HG03039 (cell line): ENCODE measurements around the gene PDGFRA.
"Not testable (repeated sequence)": the region's sequence is repeated elsewhere in the genome, so short reads cannot be mapped to it uniquely, and the experiment has no call there.

Source experiments
- ATAC-seq: cut with Tn5 transposase; IDR thresholded peaks from one replicate; pipeline ENCODE4 v1.9.1; 2021; ENCODE audit warnings: mild to moderate bottlenecking, moderate library complexity; ENCODE audit not compliant: unreplicated experiment

The PDGFRA gene

GRCh38 chr4:54227256-54228055 is 1.6 kb upstream of the PDGFRA start:
- no peak for ATAC-seq

DNA sequence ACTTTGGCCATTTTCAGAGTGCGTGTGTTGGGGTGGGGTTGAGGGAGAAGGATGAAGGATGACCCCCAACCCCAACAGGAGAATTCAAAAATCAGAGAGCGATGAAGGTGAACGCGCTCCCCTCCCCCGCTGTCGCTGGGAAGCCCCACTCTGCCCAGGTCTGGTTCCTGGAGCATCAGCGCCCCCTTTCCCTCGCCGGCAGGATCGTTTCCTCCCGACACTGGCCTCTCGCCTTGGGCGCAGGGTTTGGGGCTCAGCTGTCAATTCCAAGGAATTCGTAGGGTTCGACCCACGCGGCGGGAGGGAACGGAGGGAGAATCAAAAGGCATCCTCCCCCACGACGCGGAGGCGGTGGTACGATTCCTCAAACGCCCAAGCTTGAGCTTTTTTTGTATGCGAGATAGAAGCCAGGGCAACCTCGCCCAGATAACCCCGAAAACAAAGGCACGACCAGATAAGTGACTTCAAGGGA is 1.0 kb upstream of the PDGFRA start:
- ATAC-seq = no peak

GRCh38 chr4:54228546-54228945 is 547 bp upstream of the PDGFRA start:
- ATAC-seq = no peak

DNA sequence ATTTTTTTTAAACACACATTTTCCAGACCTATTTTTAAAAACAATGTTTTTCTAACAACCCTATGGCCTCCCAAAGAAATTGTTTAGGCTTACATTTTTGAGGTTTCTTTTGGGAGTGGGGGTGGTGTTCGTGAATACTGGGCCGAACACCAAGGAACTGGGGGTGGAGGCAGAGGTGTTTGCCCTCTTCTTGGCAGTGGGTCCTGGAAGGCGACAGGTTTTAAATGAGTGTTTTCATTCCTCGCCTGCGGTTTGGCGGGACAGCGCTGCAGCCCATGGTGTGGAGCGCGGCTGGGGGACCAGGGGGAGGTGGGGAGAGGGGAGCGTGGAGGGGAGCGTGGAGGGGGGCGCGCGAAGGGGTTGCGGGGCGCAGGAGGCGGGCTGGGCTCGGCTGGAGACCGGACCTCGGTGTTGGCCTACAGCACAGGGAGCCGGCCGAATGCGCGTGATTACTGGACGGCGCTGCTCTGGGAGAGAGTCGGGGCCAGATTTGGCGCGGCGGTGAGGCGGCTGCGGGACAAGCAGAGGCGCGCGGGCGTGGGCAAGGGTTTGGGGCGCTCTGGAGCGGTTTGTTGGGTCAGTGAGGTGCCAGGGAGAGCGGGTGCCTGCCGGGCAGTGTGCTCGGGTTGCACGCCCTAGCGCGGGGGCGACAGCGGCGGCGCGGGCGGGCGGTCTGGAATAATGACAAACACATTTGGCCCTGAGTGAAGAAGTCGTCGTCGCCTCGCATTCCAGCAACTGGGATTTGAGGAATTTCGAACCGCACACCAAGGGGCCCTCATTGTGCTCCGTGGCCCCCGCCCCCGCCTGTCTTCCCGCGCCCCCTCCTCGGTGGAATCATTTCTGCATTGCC is 764 bp downstream of the PDGFRA start:
- ATAC-seq = no peak

DNA sequence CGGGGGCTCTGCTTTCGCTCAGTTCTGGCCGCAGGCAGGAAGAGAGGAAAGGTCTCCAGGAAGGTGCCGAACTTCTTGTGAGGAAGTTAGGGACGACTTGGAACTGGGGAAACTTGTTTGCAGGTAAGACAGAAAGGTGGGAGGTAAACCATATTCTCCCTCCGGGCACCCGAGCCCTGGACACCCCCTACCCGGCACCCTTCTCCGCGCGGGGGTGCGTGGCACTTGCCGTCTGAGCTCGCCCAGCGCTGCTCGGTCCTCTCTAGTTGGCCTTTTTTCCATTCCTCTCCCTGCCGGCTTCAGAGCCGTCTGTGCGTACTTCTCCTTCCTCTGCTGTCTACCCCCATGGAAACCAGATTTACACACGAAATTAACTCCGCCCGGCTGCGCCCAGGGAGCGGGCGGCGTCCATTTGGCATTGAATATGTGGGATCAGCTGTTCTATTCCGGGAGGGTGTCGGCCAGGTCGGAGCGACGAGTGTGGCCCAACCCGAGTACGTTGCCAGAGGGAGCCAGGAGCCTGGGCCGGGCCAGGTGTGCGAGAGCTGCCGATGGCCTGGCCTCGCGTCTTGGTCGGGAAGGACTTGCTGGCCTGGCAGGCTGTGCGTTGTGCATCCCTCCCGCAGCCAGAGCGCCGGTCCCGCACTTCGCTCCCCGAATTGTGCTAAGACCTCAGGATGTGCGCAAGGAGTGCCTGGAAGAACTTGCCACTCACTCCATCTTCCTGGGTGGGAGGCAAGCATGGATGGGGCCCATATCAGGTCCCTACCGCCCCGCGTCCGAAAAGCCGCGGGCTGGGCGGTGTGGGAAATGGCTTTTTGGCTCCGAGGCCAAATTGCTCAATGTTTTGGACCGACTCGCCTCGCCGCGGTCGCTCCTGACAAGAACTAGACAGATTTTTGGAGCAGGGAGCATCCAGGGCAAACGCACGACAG is 1.7 kb downstream of the PDGFRA start:
- no peak for ATAC-seq

- ATAC-seq = no peak
Measured at GRCh38 chr4:54231419-54231767, 2.3 kb downstream of the PDGFRA start.

- no peak for ATAC-seq
Measured at GRCh38 chr4:54231768-54232688, 2.9 kb downstream of the PDGFRA start.

DNA sequence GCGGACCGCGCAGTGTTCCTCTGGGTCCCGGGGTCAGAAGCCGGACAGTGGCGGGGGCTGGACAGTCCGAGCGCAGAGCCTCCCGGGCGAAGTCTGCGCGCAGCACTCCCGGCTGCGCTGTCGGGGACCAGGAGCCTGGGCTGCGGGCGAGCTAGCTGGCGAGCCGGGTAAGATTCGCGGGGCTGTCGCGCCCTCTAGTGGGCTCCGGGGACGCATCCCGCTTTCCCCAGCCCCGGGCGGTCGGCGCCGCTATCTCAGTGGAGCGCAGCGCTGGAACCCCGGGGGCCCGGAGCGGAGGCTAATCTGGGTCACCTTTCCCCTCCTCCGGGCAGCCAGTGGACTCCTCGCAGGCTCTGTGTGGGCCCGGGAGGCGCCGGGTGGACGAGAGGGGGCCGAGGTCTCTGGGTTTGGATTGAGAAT is 4.2 kb downstream of the PDGFRA start:
- ATAC-seq = peak; percentile 87

DNA sequence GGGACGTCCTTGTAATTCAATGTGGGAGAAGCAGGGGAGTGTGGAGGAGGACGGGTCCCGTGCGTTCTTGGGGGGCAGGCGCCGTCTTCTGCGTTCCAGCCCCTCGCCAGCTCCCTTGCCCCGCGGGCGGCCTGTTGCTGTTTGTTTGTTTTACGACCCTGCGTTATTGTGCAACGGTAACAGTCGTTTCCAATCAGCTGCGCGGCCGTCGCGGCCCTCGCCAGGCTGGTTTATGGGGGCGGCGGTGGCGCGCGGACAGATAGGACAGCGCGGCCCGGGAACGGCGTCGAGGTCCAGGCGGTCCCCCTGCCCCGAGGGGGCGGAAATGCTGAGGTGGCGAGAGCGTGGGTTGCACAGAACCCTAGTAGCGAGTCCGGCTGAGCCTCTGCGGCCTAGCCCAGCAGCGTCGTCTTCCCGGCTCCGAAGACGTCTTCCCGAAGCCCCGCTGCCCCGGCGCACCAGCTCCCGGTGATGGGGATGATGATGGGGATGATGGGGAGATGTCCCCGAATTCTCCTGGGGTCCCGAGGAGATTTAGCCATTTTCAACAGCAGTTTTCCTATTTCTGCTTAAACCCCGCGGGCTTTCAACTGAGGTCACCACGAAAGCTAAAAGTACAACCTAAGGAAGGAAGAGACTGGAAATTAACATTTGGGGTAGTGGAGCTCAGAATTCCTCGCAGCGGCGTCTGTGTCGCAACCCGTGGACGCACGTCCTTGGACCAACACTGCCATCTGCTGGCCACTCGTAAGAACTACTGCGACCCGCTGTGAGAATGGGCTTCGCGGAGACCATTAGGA is 4.8 kb downstream of the PDGFRA start:
- peak; percentile 32 for ATAC-seq

GRCh38 chr4:54234497-54235205 is 5.6 kb downstream of the PDGFRA start:
- ATAC-seq = no peak

DNA sequence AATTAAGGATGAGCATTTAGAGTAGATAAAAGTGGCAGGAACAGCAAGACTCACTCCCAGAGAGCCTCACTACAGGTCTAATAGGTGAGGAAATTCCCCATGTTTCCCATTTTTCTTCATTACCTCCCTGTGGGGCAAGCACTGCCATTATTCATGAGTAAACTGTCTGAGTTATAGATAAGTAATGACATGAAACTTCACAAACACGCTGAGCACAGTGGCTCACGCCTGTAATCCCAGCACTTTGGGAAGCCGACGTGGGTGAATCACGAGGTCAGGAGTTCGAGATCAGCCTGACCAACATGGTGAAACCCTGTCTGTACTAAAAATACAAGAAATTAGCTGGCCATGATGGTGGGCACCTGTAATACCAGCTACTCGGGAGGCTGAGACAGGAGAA is 7.2 kb downstream of the PDGFRA start:
- not testable (repeated sequence) for ATAC-seq

DNA sequence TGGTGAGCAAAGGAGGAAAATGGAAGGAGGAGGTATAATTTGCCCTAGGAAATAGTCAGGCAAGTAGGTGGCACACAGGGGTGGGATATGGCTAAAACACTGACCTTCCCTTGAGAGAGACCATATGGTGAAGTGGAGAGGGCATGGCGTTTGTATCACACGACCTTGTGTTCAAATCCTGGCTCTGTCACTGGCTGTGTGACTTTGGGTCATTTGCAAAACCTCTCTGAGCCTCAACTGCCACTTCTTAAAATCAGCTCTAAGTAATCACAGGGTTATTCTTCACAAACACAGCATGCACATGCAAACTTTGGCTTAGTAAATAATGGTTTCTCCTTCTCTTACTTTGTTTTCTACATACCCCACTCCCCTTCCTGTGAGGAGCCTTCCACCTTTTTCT is 8.7 kb downstream of the PDGFRA start:
- ATAC-seq = no peak

GRCh38 chr4:54238389-54238788 is 9.3 kb downstream of the PDGFRA start:
- no peak for ATAC-seq

GRCh38 chr4:54241268-54241823 is 12.3 kb downstream of the PDGFRA start:
- not testable (repeated sequence) for ATAC-seq

- not testable (repeated sequence) for ATAC-seq
Measured at GRCh38 chr4:54243541-54243940, 14.4 kb downstream of the PDGFRA start.

DNA sequence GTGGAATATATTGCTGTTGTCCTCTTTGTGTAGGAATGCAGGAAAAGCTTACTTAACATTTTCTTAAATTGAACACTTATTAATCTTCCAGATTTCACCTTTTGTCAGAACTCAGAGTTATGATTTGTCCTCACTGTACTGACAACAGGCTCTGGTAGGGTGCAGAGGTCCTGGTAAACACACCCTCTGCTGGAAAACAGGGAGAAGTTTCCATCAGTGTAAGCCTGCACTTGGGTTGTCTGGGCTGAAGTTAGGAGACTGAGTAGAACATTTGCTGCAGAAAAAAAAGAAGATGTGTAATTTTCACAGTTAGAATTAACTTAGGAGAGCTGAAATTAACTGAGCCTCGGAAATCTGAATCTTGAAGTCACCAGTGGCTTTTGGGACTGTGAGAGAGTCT is 23.2 kb downstream of the PDGFRA start:
- ATAC-seq = not testable (repeated sequence)

- ATAC-seq = no peak
Measured at GRCh38 chr4:54254116-54254914, 25.2 kb downstream of the PDGFRA start.
